Large intestine (tissue), 3 donors: Measurements from ENCODE around the gene SPATA16. TPM values are rescaled to one million over a fixed set of nuclear protein-coding genes. Genes with fewer than 3 reads are reported as not detected.
"Not testable (repeated sequence)": the region's sequence is repeated elsewhere in the genome, so short reads cannot be mapped to it uniquely, and the experiment has no call there.

Experiments used
- DNase-seq, 2 donors: peaks; one replicate each; pipeline versions ENCODE4 v3.0.0 to v3.0.0-alpha.2; 2013
- H3K27ac ChIP-seq: one replicate; pipeline ENCODE4 v1.5.1; 2013; ENCODE audit warnings: low read length
- H3K27me3 ChIP-seq: 2 replicates; pipeline ENCODE4 v1.6.1; 2013; ENCODE audit warnings: low read length; ENCODE audit not compliant: control insufficient read depth, insufficient read depth
- H3K36me3 ChIP-seq: 2 replicates; pipeline ENCODE4 v1.6.1; 2013; ENCODE audit warnings: low read length; ENCODE audit not compliant: control insufficient read depth, insufficient read depth
- H3K4me1 ChIP-seq: one replicate; pipeline ENCODE4 v1.6.1; 2013; ENCODE audit warnings: low read length; ENCODE audit not compliant: control insufficient read depth, insufficient read depth
- H3K4me3 ChIP-seq: one replicate; pipeline ENCODE4 v1.5.1; 2013; ENCODE audit warnings: low read length
- H3K9me3 ChIP-seq: one replicate; pipeline ENCODE4 v1.6.1; 2013; ENCODE audit warnings: mild to moderate bottlenecking, low read depth, low read length, moderate library complexity; ENCODE audit not compliant: control insufficient read depth
- WGBS: methylation state at CpG from one replicate; pipeline ENCODE4 v1.1.5; 2013; ENCODE audit warnings: low lambda C conversion rate; ENCODE audit not compliant: insufficient coverage; 5-methylcytosine and 5-hydroxymethylcytosine counted together
- polyA plus RNA-seq: library from polyadenylated mRNA; unstranded; fragments of 120-200 nt; gene quantifications from one replicate; pipeline ENCODE4 v1.2.1, GENCODE V29; 2013

The SPATA16 gene
- polyA plus RNA-seq, 1 donor: not detected

- DNase-seq, H3K36me3 ChIP-seq, H3K4me3 ChIP-seq, H3K4me1 ChIP-seq, H3K27me3 ChIP-seq, H3K9me3 ChIP-seq, H3K27ac ChIP-seq: not testable (repeated sequence)
- 78% methylated on average over 3 of the region's 3 CpGs for WGBS
Observed at GRCh38 chr3:172960626-172961182, 180.3 kb downstream of the SPATA16 start.

GRCh38 chr3:172958565-172958964 is 182.5 kb downstream of the SPATA16 start:
- H3K27me3 ChIP-seq: no peaks in the 10 kb centered on the region
- H3K27ac ChIP-seq: no peak overlapping the region
- H3K9me3 ChIP-seq: no peaks in the 10 kb centered on the region
- DNase-seq: no peak
- H3K36me3 ChIP-seq: no peaks in the 10 kb centered on the region
- H3K4me1 ChIP-seq: no peaks in the 10 kb centered on the region
- H3K4me3 ChIP-seq: no peak overlapping the region
- no CpG with 5 or more reads among the region's 2 CpGs for WGBS

GRCh38 chr3:172953571-172953970 is 187.5 kb downstream of the SPATA16 start:
- Histone ChIP-seq H3K27me3 (no peaks in the 10 kb centered on the region), H3K4me1 (no peaks in the 10 kb centered on the region), H3K27ac (no peak overlapping the region), H3K9me3 (no peaks in the 10 kb centered on the region), H3K36me3 (no peaks in the 10 kb centered on the region), H3K4me3 (no peak overlapping the region)
- no CpG with 5 or more reads among the region's 2 CpGs for WGBS
- DNase-seq: no peak

- Histone ChIP-seq H3K27ac (no peak overlapping the region), H3K27me3 (no peaks in the 10 kb centered on the region), H3K9me3 (no peaks in the 10 kb centered on the region), H3K4me3 (no peak overlapping the region), H3K36me3 (no peaks in the 10 kb centered on the region), H3K4me1 (no peaks in the 10 kb centered on the region)
- DNase-seq: no peak
- no CpG with 5 or more reads among the region's 2 CpGs for whole genome bisulfite sequencing
Observed at GRCh38 chr3:172951511-172951910, 189.5 kb downstream of the SPATA16 start.

GRCh38 chr3:172946061-172946460 is 195.0 kb downstream of the SPATA16 start:
- no peak overlapping the region for H3K4me3 ChIP-seq
- no peaks in the 10 kb centered on the region for H3K27me3 ChIP-seq
- no peak overlapping the region for H3K27ac ChIP-seq
- no peaks in the 10 kb centered on the region for H3K4me1 ChIP-seq
- no CpG with 5 or more reads among the region's 2 CpGs for WGBS
- no peak for DNase-seq
- H3K36me3 ChIP-seq: no peaks in the 10 kb centered on the region
- no peaks in the 10 kb centered on the region for H3K9me3 ChIP-seq

GRCh38 chr3:172939651-172940293 is 201.3 kb downstream of the SPATA16 start:
- WGBS: no CpG with 5 or more reads among the region's 2 CpGs
- Histone ChIP-seq H3K27me3 (no peaks in the 10 kb centered on the region), H3K4me1 (no peaks in the 10 kb centered on the region), H3K9me3 (no peaks in the 10 kb centered on the region), H3K27ac (no peak overlapping the region), H3K4me3 (no peak overlapping the region), H3K36me3 (no peaks in the 10 kb centered on the region)
- DNase-seq: no peak

- 92% methylated on average over 2 of the region's 4 CpGs for WGBS
- Histone ChIP-seq H3K4me1 (no peaks in the 10 kb centered on the region), H3K27ac (no peak overlapping the region), H3K27me3 (no peaks in the 10 kb centered on the region), H3K9me3 (no peaks in the 10 kb centered on the region), H3K36me3 (no peaks in the 10 kb centered on the region), H3K4me3 (no peak overlapping the region)
- DNase-seq: no peak
Observed at GRCh38 chr3:172938788-172939187, 202.2 kb downstream of the SPATA16 start.

- no peak overlapping the region for H3K4me3 ChIP-seq
- DNase-seq: no peak
- H3K27me3 ChIP-seq: no peaks in the 10 kb centered on the region
- H3K4me1 ChIP-seq: no peaks in the 10 kb centered on the region
- H3K9me3 ChIP-seq: no peaks in the 10 kb centered on the region
- H3K36me3 ChIP-seq: no peaks in the 10 kb centered on the region
- no peak overlapping the region for H3K27ac ChIP-seq
Observed at GRCh38 chr3:172931746-172932285, 209.2 kb downstream of the SPATA16 start.

- H3K27me3 ChIP-seq: no peaks in the 10 kb centered on the region
- no peak overlapping the region for H3K4me3 ChIP-seq
- H3K4me1 ChIP-seq: no peaks in the 10 kb centered on the region
- DNase-seq: no peak
- WGBS: no CpG with 5 or more reads among the region's 1 CpG
- H3K27ac ChIP-seq: no peak overlapping the region
- H3K9me3 ChIP-seq: no peaks in the 10 kb centered on the region
- H3K36me3 ChIP-seq: no peaks in the 10 kb centered on the region
Observed at GRCh38 chr3:172929451-172929850, 211.6 kb downstream of the SPATA16 start.

- Histone ChIP-seq H3K36me3 (no peaks in the 10 kb centered on the region), H3K4me3 (no peak overlapping the region), H3K27ac (no peak overlapping the region), H3K9me3 (no peaks in the 10 kb centered on the region), H3K4me1 (peaks cover 2% of the 10 kb centered on the region), H3K27me3 (no peaks in the 10 kb centered on the region)
- WGBS: 94% methylated on average over 2 of the region's 3 CpGs
- DNase-seq: no peak
Observed at GRCh38 chr3:172924546-172924945, 216.5 kb downstream of the SPATA16 start.

- Histone ChIP-seq H3K4me3 (no peak overlapping the region), H3K27me3 (no peaks in the 10 kb centered on the region), H3K27ac (no peak overlapping the region), H3K9me3 (no peaks in the 10 kb centered on the region), H3K4me1 (peaks cover 3% of the 10 kb centered on the region), H3K36me3 (no peaks in the 10 kb centered on the region)
- 44% methylated on average over 2 of the region's 2 CpGs for WGBS
- DNase-seq: peak; percentile 6 to 36
Observed at GRCh38 chr3:172919297-172919683, 221.7 kb downstream of the SPATA16 start.
